Trophoblast cell (in vitro differentiated cells and primary cell): ENCODE results near the gene MYDGF.
"Not testable (repeated sequence)": the region's sequence is repeated elsewhere in the genome, so short reads cannot be mapped to it uniquely, and the experiment has no call there.

Source experiments
- DNase-seq, 2 donors: peaks; one replicate each; pipeline ENCODE4 v3.0.0-alpha.2; 2016
- H2AFZ ChIP-seq: 2 replicates; pipeline ENCODE4 v1.6.1; 2013; ENCODE audit warnings: low read length, moderate library complexity, mild to moderate bottlenecking; ENCODE audit not compliant: insufficient read depth, poor library complexity
- H2AK5ac ChIP-seq: 2 replicates; pipeline ENCODE4 v1.6.1; 2013; ENCODE audit warnings: mild to moderate bottlenecking, low read length
- H2BK120ac ChIP-seq: 2 replicates; pipeline ENCODE4 v1.6.1; 2013; ENCODE audit warnings: low read length, mild to moderate bottlenecking, moderate library complexity; ENCODE audit not compliant: insufficient read depth, poor library complexity
- H2BK12ac ChIP-seq: 2 replicates; pipeline ENCODE4 v1.6.1; 2013; ENCODE audit warnings: mild to moderate bottlenecking, low read length, moderate library complexity
- H2BK5ac ChIP-seq: 2 replicates; pipeline ENCODE4 v1.6.1; 2013; ENCODE audit warnings: low read length, low read depth, moderate library complexity, mild to moderate bottlenecking; ENCODE audit not compliant: poor library complexity
- H3K14ac ChIP-seq: 2 replicates; pipeline ENCODE4 v1.6.1; 2013; ENCODE audit warnings: mild to moderate bottlenecking, low read length
- H3K18ac ChIP-seq: 2 replicates; pipeline ENCODE4 v1.6.1; 2013; ENCODE audit warnings: mild to moderate bottlenecking, low read length
- H3K23ac ChIP-seq: 2 replicates; pipeline ENCODE4 v1.6.1; 2013; ENCODE audit warnings: low read length
- H3K27ac ChIP-seq: 2 replicates; pipeline ENCODE4 v1.5.1; 2013; ENCODE audit warnings: low read depth, mild to moderate bottlenecking, inconsistent platforms, low read length, moderate library complexity
- H3K27me3 ChIP-seq: 2 replicates; pipeline ENCODE4 v1.6.1; 2013; ENCODE audit warnings: inconsistent platforms, mild to moderate bottlenecking, low read length, moderate library complexity; ENCODE audit not compliant: insufficient read depth
- H3K36me3 ChIP-seq, 2 experiments: 1 replicate in 1 of 2; 2 replicates in 1 of 2; pipeline ENCODE4 v1.6.1; 2013; ENCODE audit warnings: low read length in 2 of 2, mild to moderate bottlenecking in 2 of 2, moderate library complexity in 1 of 2; ENCODE audit not compliant: insufficient read depth in 2 of 2, control insufficient read depth in 1 of 2
- H3K4ac ChIP-seq: 2 replicates; pipeline ENCODE4 v1.6.1; 2013; ENCODE audit warnings: low read depth, mild to moderate bottlenecking, low read length, moderate library complexity
- H3K4me1 ChIP-seq, 2 experiments: 1 replicate in 1 of 2; 2 replicates in 1 of 2; pipeline ENCODE4 v1.6.1; 2013; ENCODE audit warnings: low read length in 2 of 2, mild to moderate bottlenecking in 2 of 2, moderate library complexity in 1 of 2; ENCODE audit not compliant: insufficient read depth in 2 of 2, control insufficient read depth in 1 of 2
- H3K4me2 ChIP-seq: 2 replicates; pipeline ENCODE4 v1.6.1; 2013; ENCODE audit warnings: inconsistent platforms, mild to moderate bottlenecking, low read length, moderate library complexity
- H3K4me3 ChIP-seq: 2 replicates; pipeline ENCODE4 v1.5.1; 2013; ENCODE audit warnings: mild to moderate bottlenecking, low read depth, low read length, inconsistent platforms
- H3K79me1 ChIP-seq: one replicate; pipeline ENCODE4 v1.6.1; 2013; ENCODE audit warnings: low read length
- H3K79me2 ChIP-seq: 2 replicates; pipeline ENCODE4 v1.6.1; 2013; ENCODE audit warnings: low read length, mild to moderate bottlenecking; ENCODE audit not compliant: control insufficient read depth, insufficient read depth, poor library complexity
- H3K9ac ChIP-seq: 2 replicates; pipeline ENCODE4 v1.6.1; 2013; ENCODE audit warnings: mild to moderate bottlenecking, low read length
- H3K9me3 ChIP-seq: 2 replicates; pipeline ENCODE4 v1.6.1; 2013; ENCODE audit warnings: low read depth, mild to moderate bottlenecking, control low read depth, inconsistent platforms, low read length; ENCODE audit not compliant: insufficient read depth
- H4K12ac ChIP-seq: 2 replicates; pipeline ENCODE4 v1.6.1; 2013; ENCODE audit warnings: low read depth, mild to moderate bottlenecking, low read length, moderate library complexity
- H4K8ac ChIP-seq: 2 replicates; pipeline ENCODE4 v1.6.1; 2013; ENCODE audit warnings: low read depth, mild to moderate bottlenecking, low read length, moderate library complexity
- H4K91ac ChIP-seq: one replicate; pipeline ENCODE4 v1.6.1; 2013; ENCODE audit warnings: low read depth, mild to moderate bottlenecking, low read length, moderate library complexity
- WGBS: extraction: QIAGEN DNeasy Blood & Tissue Kit; methylation state at CpG from one replicate; pipeline ENCODE4 v1.1.7; 2013; ENCODE audit warnings: missing lambda C conversion rate; ENCODE audit not compliant: insufficient read length, insufficient coverage; ENCODE audit errors: extremely low coverage; 5-methylcytosine and 5-hydroxymethylcytosine counted together

MYDGF gene

DNA sequence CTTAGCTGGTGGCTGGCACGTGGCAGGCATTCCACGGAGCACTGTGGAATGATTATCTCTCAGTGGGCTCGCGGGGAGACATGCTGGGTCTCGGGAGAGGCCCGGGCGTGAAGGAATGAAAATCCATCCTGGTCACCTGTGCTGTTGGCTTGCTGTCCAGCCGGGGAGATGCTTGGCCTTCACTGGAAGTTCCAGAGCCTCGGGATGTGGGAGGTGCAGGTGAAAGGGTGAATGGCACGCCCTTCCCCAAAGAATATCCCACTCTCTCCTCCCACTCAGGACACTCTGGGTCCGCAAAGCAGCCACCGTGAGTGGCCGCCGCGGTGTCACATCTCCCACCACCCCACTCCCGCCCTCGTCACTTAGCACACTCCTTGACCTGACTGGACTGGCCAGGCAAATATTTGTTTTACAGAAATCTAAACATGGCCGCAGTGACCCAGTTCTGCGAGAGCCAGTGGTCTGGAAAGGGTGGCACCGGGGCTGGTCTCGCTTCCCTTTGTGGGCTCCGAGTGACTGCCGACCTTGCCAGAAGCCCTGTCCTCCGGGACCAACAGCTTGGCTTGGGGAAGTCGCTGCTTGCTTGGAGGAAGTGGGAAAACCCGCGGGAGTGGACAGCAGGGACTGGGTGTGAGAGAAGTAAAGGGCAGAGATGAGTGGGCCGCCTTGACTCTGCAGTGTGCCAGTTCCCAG is 45.5 kb upstream of the MYDGF start:
- Histone ChIP-seq H2AFZ (no peak overlapping the region), H2BK12ac (no peak overlapping the region), H3K79me1 (no peaks in the 10 kb centered on the region), H3K36me3 (peaks cover 85 to 88% of the 10 kb centered on the region in 2 experiments), H2BK120ac (no peak overlapping the region), H4K91ac (no peak overlapping the region), H3K79me2 (no peaks in the 10 kb centered on the region), H3K9me3 (peaks cover 2% of the 10 kb centered on the region), H3K14ac (no peak overlapping the region), H3K27me3 (no peaks in the 10 kb centered on the region), H3K9ac (no peak overlapping the region), H3K4me1 (no peaks in the 10 kb centered on the region), H3K23ac (no peak overlapping the region), H3K4me3 (no peak overlapping the region), H3K4ac (no peak overlapping the region), H4K12ac (no peak overlapping the region), H3K18ac (no peak overlapping the region), H4K8ac (no peak overlapping the region), H2BK5ac (no peak overlapping the region), H3K27ac (no peak overlapping the region), H3K4me2 (no peak overlapping the region), H2AK5ac (no peak overlapping the region)
- peak; percentile 35 to 59 for DNase-seq
- WGBS, result no CpG with 5 or more reads among the region's 28 CpGs

DNA sequence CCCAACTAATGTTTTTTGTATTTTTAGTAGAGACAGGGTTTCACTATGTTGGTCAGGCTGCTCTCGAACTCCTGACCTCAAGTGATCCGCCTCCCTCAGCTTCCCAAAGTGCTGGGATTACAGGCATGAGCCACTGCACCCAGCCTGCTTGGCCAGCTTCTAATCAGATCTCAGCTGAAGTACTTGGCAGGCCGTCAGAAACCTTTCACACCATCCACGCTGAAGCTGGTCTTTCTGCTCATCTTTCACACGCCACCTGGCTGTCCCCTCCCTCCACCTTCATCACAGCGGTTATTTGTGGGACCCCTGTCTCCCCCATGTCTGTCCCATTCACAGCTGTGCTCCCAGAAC is 45.0 kb upstream of the MYDGF start:
- peaks cover 86 to 88% of the 10 kb centered on the region in 2 experiments for H3K36me3 ChIP-seq
- H3K9ac ChIP-seq, H4K8ac ChIP-seq, H2AK5ac ChIP-seq, H3K4me1 ChIP-seq, H4K91ac ChIP-seq, H3K27ac ChIP-seq, H3K27me3 ChIP-seq, H3K4me3 ChIP-seq, H2AFZ ChIP-seq, H3K18ac ChIP-seq, H3K4me2 ChIP-seq, H3K79me2 ChIP-seq, H3K4ac ChIP-seq, H4K12ac ChIP-seq, H3K79me1 ChIP-seq, H2BK5ac ChIP-seq, H3K14ac ChIP-seq, H3K9me3 ChIP-seq, H3K23ac ChIP-seq, H2BK12ac ChIP-seq, H2BK120ac ChIP-seq: not testable (repeated sequence)
- DNase-seq, result peak; percentile 54 to 59
- WGBS, result no CpG with 5 or more reads among the region's 6 CpGs

DNA sequence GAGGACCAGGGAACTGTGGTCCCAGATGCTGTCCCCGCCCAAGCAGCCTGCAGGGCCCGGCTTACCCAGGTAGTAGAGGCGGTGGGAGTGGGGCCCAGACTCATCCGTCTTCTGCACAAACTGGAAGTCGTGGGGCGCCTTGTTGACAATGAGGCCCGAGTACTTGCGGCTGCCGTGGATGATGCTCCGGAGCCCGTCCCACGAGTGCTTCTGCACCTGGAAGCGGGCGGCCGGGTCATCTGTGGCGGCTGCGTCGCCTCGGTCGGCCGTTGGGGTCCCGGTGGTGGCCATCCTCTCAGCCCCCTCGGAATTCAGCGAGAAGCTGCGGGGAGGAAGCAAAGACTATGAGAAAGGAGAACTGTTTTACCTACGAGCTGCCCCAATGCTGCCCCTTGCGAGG is 43.9 kb upstream of the MYDGF start:
- no peak overlapping the region for H3K23ac ChIP-seq
- no peaks in the 10 kb centered on the region for H3K79me2 ChIP-seq
- no peak overlapping the region for H2AK5ac ChIP-seq
- H3K36me3 ChIP-seq, result peaks cover 86 to 87% of the 10 kb centered on the region in 2 experiments
- peaks cover 2% of the 10 kb centered on the region for H3K9me3 ChIP-seq
- H3K27ac ChIP-seq, result no peak overlapping the region
- H4K91ac ChIP-seq, result no peak overlapping the region
- H3K4me1 ChIP-seq, result no peaks in the 10 kb centered on the region
- H3K27me3 ChIP-seq, result no peaks in the 10 kb centered on the region
- H3K4me2 ChIP-seq, result no peak overlapping the region
- no peak overlapping the region for H4K12ac ChIP-seq
- no peak overlapping the region for H4K8ac ChIP-seq
- WGBS, result no CpG with 5 or more reads among the region's 27 CpGs
- H3K9ac ChIP-seq, result no peak overlapping the region
- H3K4ac ChIP-seq, result no peak overlapping the region
- DNase-seq, result no peak
- no peak overlapping the region for H3K14ac ChIP-seq
- no peak overlapping the region for H2BK12ac ChIP-seq
- no peak overlapping the region for H3K4me3 ChIP-seq
- no peak overlapping the region for H2BK5ac ChIP-seq
- no peaks in the 10 kb centered on the region for H3K79me1 ChIP-seq
- no peak overlapping the region for H2AFZ ChIP-seq
- H3K18ac ChIP-seq, result no peak overlapping the region
- H2BK120ac ChIP-seq, result no peak overlapping the region

DNA sequence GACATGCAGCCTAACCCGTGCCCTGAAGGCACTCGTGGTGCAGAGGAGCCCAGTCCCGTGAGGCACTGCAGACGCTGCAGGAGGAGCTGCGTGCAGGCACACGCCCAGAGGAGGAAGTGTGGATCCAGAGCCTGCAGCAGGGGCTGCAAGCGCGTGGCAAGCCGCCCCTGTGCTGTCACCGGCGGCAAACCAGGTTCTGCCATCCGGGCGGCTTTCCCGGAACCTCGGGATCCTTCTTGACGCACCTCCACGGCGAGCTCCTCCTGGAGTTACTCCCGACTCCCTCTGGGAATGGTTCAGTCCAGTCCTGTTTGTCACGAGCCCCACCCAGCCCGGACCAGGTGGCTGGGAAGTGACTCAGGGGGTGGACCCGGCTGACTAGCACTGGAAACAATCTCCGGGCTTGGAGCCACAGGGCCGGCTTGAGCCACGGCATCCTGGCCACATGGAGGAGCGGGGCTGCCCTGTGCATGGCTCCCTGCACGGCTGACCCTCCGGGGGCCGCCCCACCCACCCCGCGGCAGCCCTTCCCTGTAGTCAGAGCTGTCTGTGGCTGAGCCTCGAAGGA is 43.3 kb upstream of the MYDGF start:
- Histone ChIP-seq H2BK120ac (no peak overlapping the region), H3K23ac (no peak overlapping the region), H4K91ac (no peak overlapping the region), H3K14ac (no peak overlapping the region), H3K9ac (no peak overlapping the region), H4K8ac (no peak overlapping the region), H3K4me1 (no peaks in the 10 kb centered on the region), H3K79me2 (no peaks in the 10 kb centered on the region), H4K12ac (no peak overlapping the region), H2BK5ac (no peak overlapping the region), H2AK5ac (no peak overlapping the region), H3K4me3 (no peak overlapping the region), H3K27ac (no peak overlapping the region), H3K18ac (no peak overlapping the region), H2AFZ (no peak overlapping the region), H3K79me1 (no peaks in the 10 kb centered on the region), H3K9me3 (peaks cover 2% of the 10 kb centered on the region), H2BK12ac (no peak overlapping the region), H3K4ac (no peak overlapping the region), H3K27me3 (no peaks in the 10 kb centered on the region), H3K36me3 (peaks cover 81 to 82% of the 10 kb centered on the region in 2 experiments), H3K4me2 (no peak overlapping the region)
- no CpG with 5 or more reads among the region's 32 CpGs for WGBS
- DNase-seq, result peak; percentile 96 to 98
